GM21529 (cell line): Measurements from ENCODE around the gene KRTAP7-1.

Experiments
- ATAC-seq: cut with Tn5 transposase; IDR thresholded peaks from one replicate; pipeline ENCODE4 v1.9.1; 2021; ENCODE audit not compliant: unreplicated experiment

The KRTAP7-1 gene, protein sequence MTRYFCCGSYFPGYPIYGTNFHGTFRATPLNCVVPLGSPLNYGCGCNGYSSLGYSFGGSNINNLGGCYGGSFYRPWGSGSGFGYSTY

DNA sequence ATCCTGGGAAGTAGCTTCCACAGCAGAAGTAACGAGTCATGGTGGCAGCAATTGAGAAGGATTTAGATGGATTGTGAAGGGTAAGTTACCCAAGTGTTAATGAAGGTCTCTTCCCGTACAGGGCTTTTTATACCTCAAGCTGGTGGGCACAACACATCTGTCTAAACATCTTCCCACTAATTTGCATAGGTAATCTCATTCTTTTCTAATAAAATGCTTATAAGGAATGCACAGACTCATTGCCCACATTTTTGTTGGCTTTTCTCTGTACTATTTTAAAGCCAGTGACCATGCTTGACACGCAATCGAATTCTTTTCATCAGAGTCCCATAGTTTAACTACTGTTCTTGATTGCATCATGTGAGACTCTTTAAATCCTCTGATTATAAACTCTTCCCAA is at the start of gene KRTAP7-1:
KRTAP7-1 (minus strand) TSS at position 101 of the 400 bp plus-strand sequence; CDS start at position 40, 61 bp downstream.
- ATAC-seq = no peak

DNA sequence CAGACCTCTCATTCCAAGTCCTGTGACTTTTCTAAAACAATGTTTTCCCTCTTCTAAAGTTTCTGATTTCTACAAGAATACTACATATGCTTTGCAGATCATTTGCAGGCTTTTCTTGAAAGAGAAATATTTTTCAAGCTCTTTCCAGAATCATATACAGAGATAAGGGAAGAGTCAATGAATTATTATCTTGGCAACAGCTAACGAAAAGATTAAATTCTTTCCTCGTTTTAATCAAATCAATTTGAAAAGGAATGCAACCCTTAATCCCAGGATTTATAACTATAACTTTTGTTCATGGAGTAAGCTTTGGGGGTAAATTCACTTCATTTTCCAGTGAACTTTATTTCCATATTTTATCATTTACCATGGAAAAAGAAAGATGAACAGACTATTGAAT is 45.0 kb upstream of the KRTAP7-1 start:
- ATAC-seq = no peak

DNA sequence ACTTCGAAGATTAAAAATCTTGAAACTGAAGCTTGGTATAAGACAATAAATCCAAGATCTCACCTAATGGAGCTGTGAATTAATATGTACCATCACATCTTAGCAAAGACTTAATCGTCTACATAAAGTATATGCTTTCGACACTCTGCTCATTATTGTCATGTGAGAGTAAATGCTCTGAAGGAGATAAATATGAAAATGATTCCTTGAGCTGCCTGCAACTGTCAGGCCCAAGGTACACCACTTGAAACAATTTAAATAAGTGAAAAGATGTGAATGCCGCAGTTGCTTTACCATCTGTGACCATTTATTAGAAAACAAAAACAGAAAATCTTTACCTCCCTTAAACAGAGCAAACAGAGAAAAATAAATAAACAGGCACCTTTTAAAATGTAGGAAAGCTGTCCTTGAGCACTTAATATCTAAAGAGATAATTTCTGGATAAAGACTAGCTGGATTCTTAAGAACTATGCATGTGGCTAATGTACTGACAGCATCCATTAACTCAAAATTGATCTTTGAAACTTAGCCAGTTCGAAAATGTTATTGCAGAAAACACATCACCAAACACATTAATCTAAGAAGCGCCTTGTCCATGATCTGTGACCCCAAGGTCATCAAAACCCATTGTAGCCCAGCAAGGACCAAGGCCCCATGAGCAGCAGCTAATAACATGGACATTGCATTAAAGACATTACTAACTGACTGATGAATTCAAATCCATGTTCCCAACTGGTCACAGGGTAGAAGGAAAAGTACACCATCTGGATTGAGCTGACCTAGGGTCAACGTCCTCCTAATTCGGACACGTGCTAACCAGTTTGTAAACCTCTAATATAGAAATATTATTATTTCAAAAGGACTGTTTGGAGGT is 18.3 kb upstream of the KRTAP7-1 start:
- ATAC-seq = no peak

DNA sequence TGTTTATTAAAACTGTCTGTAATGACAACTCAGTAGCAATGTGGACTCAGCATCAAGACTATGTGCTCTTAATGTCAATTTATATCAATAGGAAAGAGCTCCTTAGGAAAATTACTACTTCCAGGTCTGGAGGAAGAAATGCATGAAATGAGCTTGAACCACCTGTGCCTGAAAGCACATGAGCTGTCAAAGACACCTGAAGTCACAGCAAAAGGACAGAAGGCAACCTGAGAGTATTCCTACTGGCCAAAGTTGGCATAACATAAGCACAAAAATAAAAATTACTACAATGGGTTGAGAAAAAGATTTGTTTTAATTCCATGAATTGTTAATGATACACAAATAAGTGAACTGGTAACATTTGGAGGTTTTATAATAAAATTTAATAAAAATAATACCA is 13.4 kb upstream of the KRTAP7-1 start:
- no peak for ATAC-seq

DNA sequence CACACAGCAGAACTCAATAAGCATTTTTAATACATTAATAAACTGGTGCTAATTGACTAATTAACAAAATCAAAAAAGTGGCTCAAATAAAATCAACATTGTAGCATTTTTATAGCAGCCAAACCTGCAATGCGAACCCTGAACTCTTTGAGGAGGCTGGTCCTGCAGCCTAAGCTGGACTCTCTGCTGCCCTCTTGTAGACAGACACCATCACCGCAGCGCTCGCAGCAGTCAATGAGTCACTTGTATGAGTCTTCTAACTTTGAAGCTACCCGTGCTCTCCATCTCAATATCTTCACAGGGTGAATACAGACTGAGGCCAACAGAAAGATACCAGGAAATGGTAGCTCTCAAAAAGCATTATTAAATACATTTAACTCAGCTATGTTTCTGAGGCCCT is 9.7 kb upstream of the KRTAP7-1 start:
- no peak for ATAC-seq

DNA sequence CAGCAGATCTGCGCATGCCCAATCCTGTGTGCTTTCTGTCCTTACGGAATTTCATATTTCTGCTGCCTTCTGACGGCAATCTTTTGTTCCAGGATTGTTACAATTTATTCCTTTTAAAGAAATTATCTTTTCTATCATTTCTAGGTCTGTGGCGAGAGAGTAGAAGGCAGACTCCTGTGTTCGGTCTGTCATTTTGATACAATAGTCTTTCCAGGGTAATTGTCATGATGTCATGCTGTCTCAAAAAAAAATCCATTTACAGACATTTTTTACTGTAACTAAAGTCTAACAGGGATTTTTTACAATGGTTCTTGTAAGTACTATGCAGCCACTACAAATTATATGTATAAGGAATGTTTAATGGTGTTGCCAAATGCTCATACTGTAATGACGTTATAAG is 9.0 kb upstream of the KRTAP7-1 start:
- no peak for ATAC-seq

DNA sequence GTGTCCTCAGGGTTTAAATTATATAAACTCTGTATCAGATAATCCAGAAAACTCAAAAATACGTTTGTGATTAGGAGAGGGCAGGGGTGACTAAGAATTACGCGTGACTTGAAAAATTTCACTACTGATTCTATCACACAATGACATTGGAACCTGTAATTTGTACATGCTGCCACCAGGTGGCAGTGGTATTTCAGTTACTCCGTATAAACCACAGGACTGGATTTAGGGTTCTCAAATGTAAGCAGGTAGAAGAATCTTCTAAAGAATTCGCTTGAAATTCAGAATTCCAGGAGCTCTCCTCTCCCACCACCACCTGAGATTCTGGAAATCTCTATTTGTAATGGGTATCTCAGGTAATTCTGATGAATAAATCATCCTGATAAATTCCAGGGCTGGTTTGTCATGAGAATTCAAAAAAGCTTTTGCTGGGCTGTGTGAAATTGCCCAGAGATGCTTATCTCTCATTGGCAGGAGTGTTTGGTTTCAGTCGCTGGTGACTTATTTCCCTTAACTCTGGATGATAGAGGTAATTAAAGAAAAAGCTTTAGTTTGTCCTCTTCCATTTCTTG is 1.7 kb upstream of the KRTAP7-1 start:
- no peak for ATAC-seq

DNA sequence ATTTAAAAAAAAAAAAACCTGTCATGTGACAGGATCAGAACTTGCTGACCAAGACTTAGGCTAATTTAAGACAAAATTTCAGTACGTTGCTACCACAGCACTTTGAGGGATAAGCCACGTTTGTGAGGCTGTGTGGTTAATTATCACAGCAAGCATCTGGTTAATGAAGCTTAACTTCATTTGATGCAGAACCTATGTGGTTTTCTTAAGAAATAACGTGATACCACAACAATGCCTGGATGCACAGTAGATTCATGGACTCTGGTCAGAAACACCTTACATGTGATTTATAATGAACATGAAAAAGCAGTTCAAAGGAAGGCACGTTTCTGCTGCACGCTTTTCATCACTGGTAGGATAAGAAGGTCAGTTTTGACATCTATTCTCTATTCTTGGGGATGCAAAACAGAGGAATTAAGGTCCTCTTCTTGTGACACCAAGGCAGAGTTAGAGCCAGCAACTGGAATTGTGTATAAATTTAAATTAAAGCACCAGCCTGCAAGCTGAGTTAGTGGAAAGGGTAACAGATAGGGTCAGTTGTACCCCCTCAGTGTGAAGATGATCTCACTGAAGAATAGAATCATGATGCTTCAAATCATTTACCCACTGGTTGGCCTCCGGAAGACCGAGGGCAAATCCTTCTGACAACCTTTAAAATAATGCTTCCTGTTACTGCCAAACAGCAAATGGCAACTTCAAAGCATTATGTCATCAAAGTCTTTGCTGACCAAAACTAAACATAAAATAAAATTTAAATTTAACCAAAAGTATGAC is 10.5 kb downstream of the KRTAP7-1 start:
- no peak for ATAC-seq

DNA sequence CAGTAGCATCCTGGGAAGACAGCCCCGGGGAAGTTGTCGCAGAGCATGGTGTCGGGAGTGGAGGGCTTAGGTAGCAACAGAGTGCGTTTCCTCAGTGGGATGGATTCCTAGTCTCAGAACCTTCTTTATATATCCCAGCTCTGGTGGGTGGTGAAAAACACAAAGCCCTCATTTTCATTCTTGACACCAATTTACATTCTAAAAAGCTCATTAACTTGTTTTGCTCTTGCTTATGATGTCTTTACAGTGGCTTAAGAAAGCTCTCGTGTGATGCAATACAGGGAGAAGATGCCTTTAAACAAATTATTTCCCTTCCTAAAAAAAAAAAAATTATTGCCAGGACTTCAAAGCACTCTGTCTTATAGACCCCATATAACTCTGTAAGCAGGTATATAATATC is 16.4 kb downstream of the KRTAP7-1 start, which contains the start of gene KRTAP8-1:
KRTAP8-1 (minus strand) TSS at position 101 of the 400 bp plus-strand sequence; CDS start at position 47, 54 bp downstream.
- no peak for ATAC-seq

DNA sequence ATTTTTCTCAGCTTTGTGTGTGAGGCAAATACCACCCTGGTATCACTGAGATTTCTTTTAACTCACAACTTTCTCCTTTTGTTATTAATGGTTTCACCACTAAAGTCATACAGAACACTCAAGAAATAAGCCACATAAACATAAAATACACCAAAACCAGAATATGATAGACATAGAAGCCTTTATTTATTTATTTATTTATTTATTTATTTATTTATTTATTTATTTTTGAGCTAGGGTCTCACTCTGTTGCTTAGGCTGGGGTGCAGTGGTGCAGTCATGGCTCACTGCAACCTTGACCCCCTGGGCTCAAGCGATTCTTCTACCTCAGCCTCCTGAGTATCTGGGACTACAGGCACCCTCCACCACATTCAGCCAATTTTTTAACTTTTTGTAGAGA is 29.0 kb downstream of the KRTAP7-1 start:
- no peak for ATAC-seq

DNA sequence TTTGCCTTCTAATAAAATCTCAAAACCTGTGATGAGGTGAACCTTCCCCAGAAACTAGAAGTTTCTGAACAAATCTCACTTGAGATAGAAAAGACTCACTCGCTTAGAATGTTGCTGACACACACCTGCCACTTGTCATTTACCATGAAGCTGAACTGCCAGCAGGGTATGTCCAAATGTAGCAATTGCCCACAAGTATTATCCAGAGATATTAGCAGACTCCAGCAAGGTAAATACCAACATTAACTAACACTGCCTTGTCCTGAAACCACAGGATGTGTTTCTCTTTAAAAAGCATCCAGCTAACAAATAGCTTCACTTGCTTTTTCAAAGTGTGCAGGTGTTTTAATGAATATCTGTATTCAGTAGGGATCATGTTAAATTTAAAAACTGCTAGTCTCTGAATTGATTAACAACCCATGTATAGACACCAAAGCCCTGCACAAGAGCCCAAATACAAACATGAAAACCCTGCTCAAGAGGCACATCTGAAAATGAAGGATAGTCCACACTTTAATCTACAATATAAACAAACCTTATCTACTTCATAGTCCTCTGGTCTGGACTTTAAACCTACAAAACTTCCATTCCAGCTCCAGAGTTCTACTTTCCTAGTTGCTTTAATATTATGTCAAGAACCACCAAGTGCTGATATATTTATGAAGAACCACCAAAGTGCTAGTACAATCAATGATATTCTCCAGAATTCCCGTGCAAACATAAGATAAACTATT is 35.8 kb downstream of the KRTAP7-1 start:
- no peak for ATAC-seq

DNA sequence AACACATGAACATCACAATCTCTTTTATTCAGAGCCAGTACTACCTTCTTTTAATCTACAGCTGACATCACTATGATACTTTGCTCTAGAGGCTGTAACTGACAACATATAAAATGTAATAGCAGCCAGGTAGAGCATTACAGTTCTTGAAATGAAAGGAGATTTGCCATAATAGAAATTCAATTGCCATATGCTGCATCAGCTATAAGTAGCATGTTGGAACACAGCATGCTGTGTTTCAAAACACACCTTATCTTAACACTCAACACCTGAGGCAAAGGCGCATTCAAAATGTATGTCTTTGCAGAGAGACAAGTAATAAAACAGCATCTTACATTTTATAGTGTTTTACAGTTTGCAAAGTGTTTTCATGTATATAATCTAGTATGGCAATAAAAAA is 50.3 kb downstream of the KRTAP7-1 start:
- ATAC-seq = no peak
